ENCODE results near the gene TNIK. TPM values are rescaled to one million over a fixed set of nuclear protein-coding genes. Genes with fewer than 3 reads are reported as not detected.

TNIK gene
- total and polyA plus RNA-seq, 2 experiments from 2014 or later = 14.6 to 34.3 TPM

DNA sequence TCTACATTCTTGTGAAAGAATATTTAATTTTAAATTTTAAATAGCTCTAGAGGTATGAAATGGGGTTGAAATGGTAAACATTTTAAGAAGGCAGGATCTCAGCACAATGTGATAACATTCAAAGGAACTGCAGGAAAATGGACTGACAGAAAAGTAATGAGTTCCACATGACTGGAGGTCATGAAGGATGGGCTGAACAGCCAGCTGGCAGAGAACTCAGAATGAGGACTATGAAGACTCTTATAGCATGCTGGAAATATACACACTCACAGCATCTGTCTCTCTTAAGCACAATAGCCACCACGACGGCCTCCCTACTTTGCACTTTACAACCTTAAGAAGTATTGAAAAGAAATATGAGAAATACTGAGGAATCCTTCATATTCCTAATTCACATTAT lies 94.7 kb downstream of the TNIK start:
- Histone ChIP-seq H3F3A (replicated peaks; ENCODE audit: low read depth) (no peaks in the 10 kb centered on the region), H3K36me3 (ENCODE audit: insufficient read depth) (no peaks in the 10 kb centered on the region), H3K27ac (ENCODE audit: low read depth) (no peak overlapping the region), H3K4me3 (no peak overlapping the region), H3K79me2 (replicated peaks; ENCODE audit: insufficient read depth) (peaks cover 48% of the 10 kb centered on the region), H3K27me3 (ENCODE audit: insufficient read depth) (no peaks in the 10 kb centered on the region), H4K20me1 (replicated peaks; ENCODE audit: insufficient read depth) (0 out of 2 replicates have a peak, but pooled peaks cover 6% of the 10 kb centered on the region), H2AFZ (no peak overlapping the region), H3K4me2 (no peak overlapping the region), H3K9me2 (ENCODE audit: insufficient read depth) (no peaks in the 10 kb centered on the region), H3K4me1 (ENCODE audit: insufficient read depth) (no peaks in the 10 kb centered on the region)
- no peak overlapping the region for H3K27ac Mint-ChIP-seq
- no peak for TF ChIP-seq ZNF462 (CRISPR knock-in tag; IDR thresholded peaks at IDR 0.05)
- no peak for TF ChIP-seq CTCF (conservative IDR thresholded peaks at IDR 0.05; ENCODE audit: low read depth in 2 of 2)
- TF ChIP-seq CREB1 (CRISPR knock-in tag; IDR thresholded peaks at IDR 0.05; ENCODE audit: low read depth) = no peak
- TF ChIP-seq EZH2 (IDR thresholded peaks at IDR 0.05; ENCODE audit: low read depth, unreplicated experiment) = no peak
- no peak for TF ChIP-seq ZNF331 (CRISPR knock-in tag; IDR thresholded peaks at IDR 0.05; ENCODE audit: low read depth)
- TF ChIP-seq ETS1 (IDR thresholded peaks at IDR 0.05) = no peak
- no peak for TF ChIP-seq STAT1 (IDR thresholded peaks at IDR 0.05; ENCODE audit: unreplicated experiment)
- TF ChIP-seq EZH2phosphoT487 (IDR thresholded peaks at IDR 0.05; ENCODE audit: unreplicated experiment) = no peak
- no peak for TF ChIP-seq POLR2AphosphoS5 (IDR thresholded peaks at IDR 0.05; ENCODE audit: low read depth)
- no peak overlapping the region for H3K4me3 Mint-ChIP-seq
- H3K27me3 Mint-ChIP-seq (ENCODE audit: insufficient read depth, low read depth, poor library complexity) = peaks cover 1% of the 10 kb centered on the region
- H3K4me1 Mint-ChIP-seq = peaks cover 11% of the 10 kb centered on the region; the same call in 2 of the 3 replicates
- ATAC-seq = no peak
- H3K9me3 Mint-ChIP-seq = no peaks in the 10 kb centered on the region
- DNase-seq (ENCODE audit: low spot score) = no peak
- no peaks in the 10 kb centered on the region for H3K36me3 Mint-ChIP-seq (ENCODE audit: low read depth)
